Spleen (tissue), 11 donors: ENCODE measurements around the gene EFCAB12. TPM values are rescaled to one million over a fixed set of nuclear protein-coding genes. Genes with fewer than 3 reads are reported as not detected.
"Not testable (repeated sequence)": the region's sequence is repeated elsewhere in the genome, so short reads cannot be mapped to it uniquely, and the experiment has no call there.

ENCODE experiments used
- DNase-seq: peaks from one replicate; pipeline ENCODE4 v3.0.0-alpha.2; 2020
- H3K27ac ChIP-seq, 8 donors: fragments of 200-600 bp; sonication (generic) in 7 of 8; 1 replicate in 4 of 8; 2 replicates in 4 of 8; pipeline versions ENCODE4 v1.5.0 to v1.8.0; 2016 to 2021; ENCODE audit warnings: inconsistent platforms in 4 of 8, mild to moderate bottlenecking in 4 of 8, moderate library complexity in 1 of 8
- H3K27me3 ChIP-seq, 7 donors: fragments of 200-600 bp; sonication (generic) in 6 of 7; replicated peaks in 1 of 7; 1 replicate in 4 of 7; 2 replicates in 3 of 7; pipeline versions ENCODE4 v1.5.0 to v1.8.0; 2016 to 2021; ENCODE audit warnings: inconsistent platforms in 3 of 7, mild to moderate bottlenecking in 1 of 7
- H3K36me3 ChIP-seq, 6 donors: fragments of 200-600 bp; sonication (generic) in 5 of 6; 1 replicate in 4 of 6; 2 replicates in 2 of 6; pipeline versions ENCODE4 v1.5.0 to v1.8.0; 2016 to 2021; ENCODE audit warnings: inconsistent platforms in 2 of 6
- H3K4me1 ChIP-seq, 6 donors: fragments of 200-600 bp; sonication (generic) in 5 of 6; 1 replicate in 3 of 6; 2 replicates in 3 of 6; pipeline versions ENCODE4 v1.5.0 to v1.8.0; 2016 to 2021; ENCODE audit warnings: inconsistent platforms in 3 of 6
- H3K4me3 ChIP-seq, 8 donors: fragments of 200-600 bp; sonication (generic) in 7 of 8; 1 replicate in 4 of 8; 2 replicates in 4 of 8; pipeline versions ENCODE4 v1.5.0 to v1.8.0; 2016 to 2021; ENCODE audit warnings: inconsistent platforms in 4 of 8, mild to moderate bottlenecking in 4 of 8, moderate library complexity in 2 of 8
- H3K9me3 ChIP-seq, 8 donors: fragments of 200-600 bp; sonication (generic) in 7 of 8; 1 replicate in 4 of 8; 2 replicates in 4 of 8; pipeline versions ENCODE4 v1.5.0 to v1.8.0; 2016 to 2021; ENCODE audit warnings: inconsistent platforms in 4 of 8
- CTCF ChIP-seq, 11 experiments: fragments of 200-600 bp in 7 of 11; fragments of 450-650 bp in 4 of 11; sonication (generic) in 4 of 11; IDR thresholded peaks in 8 of 11; conservative IDR thresholded peaks in 3 of 11; 1 replicate in 7 of 11; 2 replicates in 4 of 11; pipeline versions ENCODE4 v1.4.0 to v1.8.0; 2016 to 2021; ENCODE audit warnings: antibody characterized with exemption in 11 of 11, inconsistent platforms in 4 of 11, mild to moderate bottlenecking in 1 of 11
- POLR2A ChIP-seq, 3 donors: fragments of 450-650 bp; IDR thresholded peaks; one replicate each; pipeline ENCODE4 v1.5.1; 2017; ENCODE audit warnings: antibody characterized with exemption in 3 of 3, mild to moderate bottlenecking in 1 of 3
- POLR2AphosphoS5 ChIP-seq, 3 donors: sonication (generic); formaldehyde crosslinking; IDR thresholded peaks; one replicate each; pipeline ENCODE4 v1.5.1; 2017; ENCODE audit warnings: antibody characterized with exemption in 3 of 3
- WGBS, 5 donors: extraction: QIAGEN DNeasy Blood & Tissue Kit in 3 of 5; methylation state at CpG; one replicate each; pipeline versions ENCODE4 v1.1.5 to v1.1.7; 2013 to 2018; 5-methylcytosine and 5-hydroxymethylcytosine counted together
- intact Hi-C: fragments of 100-400 bp; cut with DNase I; formaldehyde crosslinking; loops from one replicate; pipeline ENCODE4 v1.15.0; 2023; ENCODE audit warnings: low total_unique reads
- polyA plus RNA-seq, 3 donors: library from polyadenylated mRNA; stranded (reverse); fragments of 200-250 nt; gene quantifications; one replicate each; pipeline ENCODE4 v1.2.1, GENCODE V29; 2013
- total RNA-seq, 7 donors: library from RNA; depleted of rRNA in 3 of 7; stranded (reverse); fragments of >200 nt in 3 of 7; fragmentation: NEBNext Ultra II Directional in 4 of 7; extraction: Animal tissue kit (Norgen Biotek cat#: 25700) in 4 of 7; gene quantifications; one replicate each; pipeline versions ENCODE4 v1.1.0 to v1.2.1, GENCODE V29; 2016 to 2021
- donor health status: healthy with polysubstance abuse.
- donor health status: DM: no; HTN: no; CAD: no; lungs with moderate emphysema.
- donor health status: DM: no; HTN: no; CAD: no.
- donor health status: Bipolar disorder and iron deficiency.
- donor health status: healthy.
- donor health status: DM: no; HTN: no; CAD: no.
- donor health status: DM: yes; HTN: yes; CAD: no.

The EFCAB12 gene
- total and polyA plus RNA-seq, 10 donors: 0.20 to 2.1 (median 1.0) TPM

- Histone ChIP-seq H3K27ac (no peak overlapping the region), H3K9me3 (no peaks in the 10 kb centered on the region), H3K4me3 (no peak overlapping the region), H3K36me3 (no peaks in the 10 kb centered on the region), H3K4me1 (peaks cover 0 to 6% (median 0%) of the 10 kb centered on the region in 6 donors), H3K27me3 (no peaks in the 10 kb centered on the region)
- intact Hi-C loops: no loop called here
- DNase-seq: no peak
- 33 to 95% (median 85%) methylated on average over 3 of the region's 3 CpGs for WGBS, 5 donors
- TF ChIP-seq CTCF (IDR thresholded peaks at IDR 0.05 in 8 of 11, conservative IDR thresholded peaks at IDR 0.05 in 3 of 11) (no peak), POLR2A (IDR thresholded peaks at IDR 0.05) (no peak), POLR2AphosphoS5 (IDR thresholded peaks at IDR 0.05) (no peak)
Observed at GRCh38 chr3:129415378-129415777, 13.1 kb downstream of the EFCAB12 start.

GRCh38 chr3:129413687-129414506 lies 14.5 kb downstream of the EFCAB12 start:
- WGBS, 5 donors: 73 to 79% (median 78%) methylated on average over 4 of the region's 4 CpGs

GRCh38 chr3:129413238-129413637 lies 15.2 kb downstream of the EFCAB12 start:
- intact Hi-C loops, H3K9me3 ChIP-seq, H3K4me3 ChIP-seq, H3K36me3 ChIP-seq, H3K27ac ChIP-seq, DNase-seq, H3K27me3 ChIP-seq, H3K4me1 ChIP-seq: not testable (repeated sequence)
- whole genome bisulfite sequencing, 5 donors: 69 to 81% (median 74%) methylated on average over 3 of the region's 3 CpGs

More at GRCh38 chr3:129413687-129414506, 14.5 kb downstream of the EFCAB12 start:
- H3K36me3 ChIP-seq: no peaks in the 10 kb centered on the region
- peaks cover 0 to 10% (median 0%) of the 10 kb centered on the region in 6 donors for H3K4me1 ChIP-seq
- no peak overlapping the region for H3K4me3 ChIP-seq
- H3K27me3 ChIP-seq: no peaks in the 10 kb centered on the region
- H3K27ac ChIP-seq: no peak overlapping the region
- no peak for TF ChIP-seq CTCF (IDR thresholded peaks at IDR 0.05 in 8 of 11, conservative IDR thresholded peaks at IDR 0.05 in 3 of 11)
- no peak for TF ChIP-seq POLR2AphosphoS5 (IDR thresholded peaks at IDR 0.05)
- TF ChIP-seq POLR2A (IDR thresholded peaks at IDR 0.05): no peak
- DNase-seq: no peak
- intact Hi-C loops: no loop called here
- no peaks in the 10 kb centered on the region for H3K9me3 ChIP-seq

GRCh38 chr3:129412542-129413198 lies 15.8 kb downstream of the EFCAB12 start:
- no peak overlapping the region for H3K4me3 ChIP-seq
- no peak for DNase-seq
- intact Hi-C loops: no loop called here
- 83 to 93% (median 88%) methylated on average over 6 of the region's 6 CpGs for WGBS, 5 donors
- H3K27me3 ChIP-seq: no peaks in the 10 kb centered on the region
- H3K36me3 ChIP-seq: no peaks in the 10 kb centered on the region
- no peak for TF ChIP-seq POLR2AphosphoS5 (IDR thresholded peaks at IDR 0.05)
- H3K27ac ChIP-seq: no peak overlapping the region
- H3K9me3 ChIP-seq: no peaks in the 10 kb centered on the region
- H3K4me1 ChIP-seq: peaks cover 0 to 7% (median 0%) of the 10 kb centered on the region in 6 donors

GRCh38 chr3:129410971-129411370 lies 17.5 kb downstream of the EFCAB12 start:
- intact Hi-C loops: no loop called here
- Histone ChIP-seq H3K27me3 (no peaks in the 10 kb centered on the region), H3K36me3 (no peaks in the 10 kb centered on the region), H3K9me3 (no peaks in the 10 kb centered on the region), H3K27ac (no peak overlapping the region), H3K4me3 (no peak overlapping the region), H3K4me1 (peaks cover 0 to 3% (median 0%) of the 10 kb centered on the region in 6 donors)
- 61 to 92% (median 89%) methylated on average over 12 to 17 of the region's 17 CpGs for WGBS, 5 donors
- no peak for DNase-seq
- TF ChIP-seq POLR2AphosphoS5 (IDR thresholded peaks at IDR 0.05) (no peak), CTCF (IDR thresholded peaks at IDR 0.05 in 8 of 11, conservative IDR thresholded peaks at IDR 0.05 in 3 of 11) (no peak), POLR2A (IDR thresholded peaks at IDR 0.05) (no peak)
